WTC11 (cell line): Measurements from ENCODE around the gene MAFB. TPM values are rescaled to one million over a fixed set of nuclear protein-coding genes. Genes with fewer than 3 reads are reported as not detected.
A peak's percentile ranks its signal among the peaks of the same experiment; 100 is the strongest.

Experiments used
- ATAC-seq: fragments of 200-7000 bp; cut with Tn5 transposase; 2 replicates; pipeline ENCODE4 v1.10.0; 2021; ENCODE audit warnings: mild to moderate bottlenecking, moderate library complexity
- CTCF ChIA-PET: fragments of 300-600 bp; sonication (Branson Sonifier 250); formaldehyde crosslinking; loops from one replicate; lab custom pipeline; 2021; ENCODE audit warnings: antibody characterized with exemption; lab: Charles Lee
- POLR2A ChIA-PET: fragments of 350-600 bp; sonication (Branson Sonifier 250); formaldehyde crosslinking; loops from one replicate; lab custom pipeline; 2021; ENCODE audit warnings: antibody characterized with exemption; lab: Charles Lee
- DNase-seq: peaks from one replicate; pipeline ENCODE4 v3.0.0; 2021; ENCODE audit warnings: low spot score
- H3K27ac Mint-ChIP-seq: 2 replicates; pipeline ENCODE4 v1.8.0; 2021; ENCODE audit warnings: mixed read lengths
- H3K27me3 Mint-ChIP-seq: 2 replicates; pipeline ENCODE4 v1.8.0; 2021; ENCODE audit warnings: low read depth, mild to moderate bottlenecking, moderate library complexity, mixed read lengths
- H3K36me3 Mint-ChIP-seq: 2 replicates; pipeline ENCODE4 v1.8.0; 2021; ENCODE audit warnings: mixed read lengths
- H3K4me1 Mint-ChIP-seq: 2 replicates; pipeline ENCODE4 v1.8.0; 2022; ENCODE audit warnings: mixed read lengths
- H3K4me3 Mint-ChIP-seq: 2 replicates; pipeline ENCODE4 v1.8.0; 2021; ENCODE audit warnings: mild to moderate bottlenecking, moderate library complexity, mixed read lengths
- H3K9me3 Mint-ChIP-seq: 2 replicates; pipeline ENCODE4 v1.8.0; 2021; ENCODE audit warnings: mixed read lengths
- ATF1 ChIP-seq: sonication (generic); formaldehyde crosslinking; IDR thresholded peaks from 2 replicates; pipeline ENCODE4 v1.8.1; 2023; ENCODE audit warnings: mild to moderate bottlenecking, moderate library complexity, missing genetic modification reagents
- CREM ChIP-seq: sonication (generic); formaldehyde crosslinking; IDR thresholded peaks from 2 replicates; pipeline ENCODE4 v1.8.1; 2022; ENCODE audit warnings: mild to moderate bottlenecking, missing genetic modification reagents, moderate library complexity
- ELF4 ChIP-seq: sonication (generic); formaldehyde crosslinking; IDR thresholded peaks from 2 replicates; pipeline ENCODE4 v1.8.1; 2022; ENCODE audit warnings: low read depth, mild to moderate bottlenecking, moderate library complexity, missing genetic modification reagents
- HMGA2 ChIP-seq: fragments of 250-450 bp; sonication (Bioruptor Pico); IDR thresholded peaks from 2 replicates; pipeline ENCODE4 v1.4.0; 2021; ENCODE audit warnings: mild to moderate bottlenecking, moderate library complexity
- MYBL2 ChIP-seq: sonication (generic); formaldehyde crosslinking; IDR thresholded peaks from 2 replicates; pipeline ENCODE4 v1.8.1; 2023; ENCODE audit warnings: mild to moderate bottlenecking, moderate library complexity, missing genetic modification reagents
- NFE2L1 ChIP-seq: sonication (generic); formaldehyde crosslinking; IDR thresholded peaks from 2 replicates; pipeline ENCODE4 v1.8.1; 2023; ENCODE audit warnings: missing genetic modification reagents
- OVOL2 ChIP-seq: fragments of 250-450 bp; sonication (Bioruptor Pico); IDR thresholded peaks from 2 replicates; pipeline ENCODE4 v1.9.0; 2021; ENCODE audit warnings: mild to moderate bottlenecking, borderline replicate concordance
- RORB ChIP-seq: fragments of 250-450 bp; sonication (Bioruptor Pico); IDR thresholded peaks from 2 replicates; pipeline ENCODE4 v1.9.0; 2021; ENCODE audit warnings: mild to moderate bottlenecking
- SOX15 ChIP-seq: fragments of 250-450 bp; sonication (Bioruptor Pico); IDR thresholded peaks from 2 replicates; pipeline ENCODE4 v1.9.0; 2021; ENCODE audit warnings: mild to moderate bottlenecking
- TP53 ChIP-seq: sonication (generic); formaldehyde crosslinking; IDR thresholded peaks from 2 replicates; pipeline ENCODE4 v1.8.1; 2023; ENCODE audit warnings: mild to moderate bottlenecking, missing genetic modification reagents
- ZNF121 ChIP-seq: sonication (generic); formaldehyde crosslinking; IDR thresholded peaks from 2 replicates; pipeline ENCODE4 v1.8.0; 2023; ENCODE audit warnings: missing genetic modification reagents
- ZNF671 ChIP-seq: fragments of 250-450 bp; sonication (Bioruptor Pico); IDR thresholded peaks from 2 replicates; pipeline ENCODE4 v1.8.0; 2021; ENCODE audit warnings: mild to moderate bottlenecking
- total RNA-seq: library from RNA; stranded (reverse); gene quantifications from 3 replicates; pipeline ENCODE4 v1.2.3, GENCODE V29; 2021
- TF ChIP-seq, protein P1 (sequence below): fragments of 250-450 bp; sonication (Bioruptor Pico); IDR thresholded peaks from 2 replicates; pipeline ENCODE4 v1.8.0; 2021; ENCODE audit warnings: mild to moderate bottlenecking
- TF ChIP-seq, protein P2 (sequence below): sonication (generic); formaldehyde crosslinking; IDR thresholded peaks from 2 replicates; pipeline ENCODE4 v1.8.1; 2023; ENCODE audit warnings: mild to moderate bottlenecking, moderate library complexity, missing genetic modification reagents
- TF ChIP-seq, protein P3 (sequence below): fragments of 250-450 bp; sonication (Bioruptor Pico); IDR thresholded peaks from 2 replicates; pipeline ENCODE4 v1.9.0; 2021; ENCODE audit warnings: mild to moderate bottlenecking
- TF ChIP-seq, protein P4 (sequence below): sonication (generic); formaldehyde crosslinking; IDR thresholded peaks from 2 replicates; pipeline ENCODE4 v1.8.1; 2023; ENCODE audit warnings: mild to moderate bottlenecking, missing genetic modification reagents
- TF ChIP-seq, protein P5 (sequence below): sonication (generic); formaldehyde crosslinking; IDR thresholded peaks from 2 replicates; pipeline ENCODE4 v1.8.1; 2022; ENCODE audit warnings: missing genetic modification reagents, borderline replicate concordance
- TF ChIP-seq, protein P6 (sequence below): sonication (generic); formaldehyde crosslinking; IDR thresholded peaks from 2 replicates; pipeline ENCODE4 v1.8.1; 2022; ENCODE audit warnings: low read depth, mild to moderate bottlenecking, moderate library complexity, missing genetic modification reagents, borderline replicate concordance

MAFB gene
- total RNA-seq, 1 experiment from 2014 or later, result 5.3 TPM

DNA sequence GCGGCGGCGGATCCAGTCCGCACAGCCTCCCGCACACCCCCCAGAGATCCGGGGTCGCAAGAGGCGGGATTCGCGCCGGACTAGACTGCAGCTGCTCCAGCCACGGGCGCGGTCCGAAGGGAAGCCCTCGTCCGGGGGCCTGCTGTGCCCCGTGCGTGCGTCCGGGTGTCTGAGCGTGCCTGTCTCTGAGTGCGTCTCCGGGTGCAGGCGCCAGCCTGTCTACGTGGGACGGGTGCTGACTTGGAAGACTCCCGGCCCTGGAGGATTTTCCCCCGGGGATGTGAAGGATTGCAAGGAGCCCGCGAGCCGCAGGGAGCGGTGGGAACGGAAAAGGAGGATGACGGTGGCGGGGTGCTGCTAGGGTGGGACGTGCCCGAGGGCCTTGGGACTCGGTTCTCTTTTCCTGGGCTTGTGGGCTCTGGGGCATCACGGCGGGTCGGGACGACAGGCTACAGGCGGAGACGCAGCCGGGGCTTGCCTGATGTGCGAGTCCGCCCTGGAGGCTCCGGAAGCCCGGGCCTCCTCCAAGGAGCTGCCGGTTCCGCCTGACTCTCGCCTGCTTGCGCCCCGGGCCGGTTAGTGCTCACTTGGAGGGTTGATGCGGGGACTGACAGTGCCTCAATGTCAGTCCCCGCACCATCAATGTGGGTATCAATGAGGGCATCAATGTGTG, 5.7 kb downstream of the MAFB start:
- ATAC-seq (peak; percentile 17), DNase-seq (peak; percentile 49)
- POLR2A ChIA-PET, result no interaction called here
- H3K27ac Mint-ChIP-seq, result no peak overlapping the region
- H3K4me1 Mint-ChIP-seq, result peaks cover 46% of the 10 kb centered on the region
- peaks cover 6% of the 10 kb centered on the region for H3K36me3 Mint-ChIP-seq
- peaks cover 100% of the 10 kb centered on the region for H3K27me3 Mint-ChIP-seq
- no peaks in the 10 kb centered on the region for H3K9me3 Mint-ChIP-seq
- H3K4me3 Mint-ChIP-seq, result peak overlapping the region; percentile 83
- CTCF ChIA-PET, result interaction anchor here (1.3 to 2.1 kb wide), 3 partner anchors 24 to 279 kb away, joined by 3 to 7 read pairs (median 3); no protein-coding TSS in a partner anchor
- TF ChIP-seq TP53 (CRISPR knock-in tag), result no peak
- no peak for TF ChIP-seq CREM (CRISPR knock-in tag)
- TF ChIP-seq HMGA2 (CRISPR knock-in tag), result no peak
- no peak for TF ChIP-seq ZNF671 (CRISPR knock-in tag)
- no peak for TF ChIP-seq SOX15 (CRISPR knock-in tag)
- TF ChIP-seq, protein P1, sequence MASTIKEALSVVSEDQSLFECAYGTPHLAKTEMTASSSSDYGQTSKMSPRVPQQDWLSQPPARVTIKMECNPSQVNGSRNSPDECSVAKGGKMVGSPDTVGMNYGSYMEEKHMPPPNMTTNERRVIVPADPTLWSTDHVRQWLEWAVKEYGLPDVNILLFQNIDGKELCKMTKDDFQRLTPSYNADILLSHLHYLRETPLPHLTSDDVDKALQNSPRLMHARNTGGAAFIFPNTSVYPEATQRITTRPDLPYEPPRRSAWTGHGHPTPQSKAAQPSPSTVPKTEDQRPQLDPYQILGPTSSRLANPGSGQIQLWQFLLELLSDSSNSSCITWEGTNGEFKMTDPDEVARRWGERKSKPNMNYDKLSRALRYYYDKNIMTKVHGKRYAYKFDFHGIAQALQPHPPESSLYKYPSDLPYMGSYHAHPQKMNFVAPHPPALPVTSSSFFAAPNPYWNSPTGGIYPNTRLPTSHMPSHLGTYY (CRISPR knock-in tag), result no peak
- TF ChIP-seq, protein P2, sequence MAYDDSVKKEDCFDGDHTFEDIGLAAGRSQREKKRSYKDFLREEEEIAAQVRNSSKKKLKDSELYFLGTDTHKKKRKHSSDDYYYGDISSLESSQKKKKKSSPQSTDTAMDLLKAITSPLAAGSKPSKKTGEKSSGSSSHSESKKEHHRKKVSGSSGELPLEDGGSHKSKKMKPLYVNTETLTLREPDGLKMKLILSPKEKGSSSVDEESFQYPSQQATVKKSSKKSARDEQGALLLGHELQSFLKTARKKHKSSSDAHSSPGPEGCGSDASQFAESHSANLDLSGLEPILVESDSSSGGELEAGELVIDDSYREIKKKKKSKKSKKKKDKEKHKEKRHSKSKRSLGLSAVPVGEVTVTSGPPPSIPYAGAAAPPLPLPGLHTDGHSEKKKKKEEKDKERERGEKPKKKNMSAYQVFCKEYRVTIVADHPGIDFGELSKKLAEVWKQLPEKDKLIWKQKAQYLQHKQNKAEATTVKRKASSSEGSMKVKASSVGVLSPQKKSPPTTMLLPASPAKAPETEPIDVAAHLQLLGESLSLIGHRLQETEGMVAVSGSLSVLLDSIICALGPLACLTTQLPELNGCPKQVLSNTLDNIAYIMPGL, result peak; percentile 41; the same call in 1 of the 2 replicates

DNA sequence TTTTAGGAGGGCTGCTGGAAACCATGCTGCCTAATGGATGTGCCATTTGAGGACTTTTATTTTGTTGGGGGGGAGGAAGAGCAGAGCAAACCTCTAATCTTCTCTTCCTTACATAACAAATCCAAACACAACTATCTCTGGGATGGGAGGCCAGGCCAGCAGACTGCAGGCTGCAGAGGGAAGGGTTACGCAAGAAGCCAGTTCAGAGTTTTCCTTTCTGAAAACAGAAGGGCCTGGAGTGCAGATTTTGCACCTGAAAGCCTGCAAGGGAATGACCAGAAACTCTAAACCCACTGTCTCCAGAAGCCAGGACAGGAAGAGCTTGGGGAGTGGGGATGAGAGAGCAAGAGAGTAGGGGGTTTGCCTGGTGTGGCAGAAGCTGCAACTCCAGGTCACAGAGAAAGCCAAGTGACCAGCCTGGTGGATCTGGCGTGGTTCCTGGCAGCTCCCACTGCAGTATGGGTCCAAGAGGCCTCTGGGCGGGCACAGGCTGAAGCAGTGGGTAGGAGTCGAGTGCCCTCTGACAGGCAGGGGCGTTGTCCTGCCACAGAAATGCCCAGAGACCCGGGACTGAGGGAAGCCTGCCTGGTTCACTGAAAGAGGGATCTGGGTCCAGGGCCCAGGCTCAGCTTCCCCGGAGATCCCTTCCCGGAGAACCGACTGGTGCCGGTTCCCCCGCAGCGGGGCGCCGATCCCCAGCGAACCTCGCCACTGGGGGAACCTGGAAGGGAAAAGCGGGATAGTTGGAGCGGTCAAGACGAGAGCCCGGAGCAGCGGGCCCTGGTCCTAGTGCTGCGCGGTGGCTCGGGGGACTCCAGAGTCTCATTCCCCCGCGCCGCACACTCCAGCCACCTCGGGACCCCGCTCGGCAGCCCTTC, 6.7 kb downstream of the MAFB start:
- Mint-ChIP-seq H3K27ac (no peak overlapping the region), H3K4me1 (peaks cover 43% of the 10 kb centered on the region), H3K9me3 (no peaks in the 10 kb centered on the region), H3K27me3 (peaks cover 95% of the 10 kb centered on the region), H3K36me3 (peaks cover 6% of the 10 kb centered on the region), H3K4me3 (peak overlapping the region; percentile 83)
- ChIA-PET POLR2A (interaction anchor here (0.5 to 0.6 kb wide), 3 partner anchors 36 to 609 kb away, joined by 3 to 5 read pairs (median 3); no protein-coding TSS in a partner anchor), CTCF (interaction anchor here (0.8 to 1.5 kb wide), 6 partner anchors 7 to 853 kb away, joined by 3 to 4 read pairs (median 3); no protein-coding TSS in a partner anchor)
- no peak for TF ChIP-seq RORB (CRISPR knock-in tag)
- TF ChIP-seq ZNF121, result peak; percentile 41; the same call in 1 of the 2 replicates
- TF ChIP-seq ELF4 (CRISPR knock-in tag), result no peak
- TF ChIP-seq, protein P3, sequence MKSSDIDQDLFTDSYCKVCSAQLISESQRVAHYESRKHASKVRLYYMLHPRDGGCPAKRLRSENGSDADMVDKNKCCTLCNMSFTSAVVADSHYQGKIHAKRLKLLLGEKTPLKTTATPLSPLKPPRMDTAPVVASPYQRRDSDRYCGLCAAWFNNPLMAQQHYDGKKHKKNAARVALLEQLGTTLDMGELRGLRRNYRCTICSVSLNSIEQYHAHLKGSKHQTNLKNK (CRISPR knock-in tag), result no peak
- TF ChIP-seq OVOL2 (CRISPR knock-in tag), result no peak
- TF ChIP-seq NFE2L1 (CRISPR knock-in tag), result no peak
- no peak for TF ChIP-seq ATF1 (CRISPR knock-in tag)
- TF ChIP-seq MYBL2 (CRISPR knock-in tag), result no peak
- ATAC-seq, result peak; percentile 14
- peak; percentile 42 for DNase-seq

DNA sequence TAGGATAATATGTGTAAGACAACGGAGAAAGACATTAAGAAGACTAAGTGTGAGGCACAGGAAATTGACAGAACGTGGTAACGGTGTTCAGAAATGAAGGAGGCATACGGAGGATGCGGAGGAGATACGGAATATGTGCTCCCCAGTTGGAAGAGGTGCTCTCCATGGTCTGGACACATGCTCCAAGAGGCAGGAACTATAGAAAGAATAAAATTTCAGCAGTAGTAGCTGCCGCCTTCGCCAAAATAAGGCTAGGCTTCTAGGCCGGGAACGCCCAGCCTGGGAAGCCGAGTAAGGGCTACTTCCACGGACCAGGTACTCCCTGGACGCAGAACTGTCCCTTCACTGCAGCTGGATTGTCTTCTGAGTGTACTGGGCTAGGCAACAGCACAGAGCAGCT, 7.4 kb downstream of the MAFB start:
- ATAC-seq, result no peak

More for the DNA sequence above, 7.4 kb downstream of the MAFB start:
- Mint-ChIP-seq H3K9me3 (no peaks in the 10 kb centered on the region), H3K36me3 (peaks cover 6% of the 10 kb centered on the region), H3K27me3 (peaks cover 91% of the 10 kb centered on the region), H3K27ac (no peak overlapping the region), H3K4me1 (peaks cover 37% of the 10 kb centered on the region), H3K4me3 (peak overlapping the region; percentile 83)
- DNase-seq, result no peak
- ChIA-PET CTCF (interaction anchor here (1.3 to 1.5 kb wide), 3 partner anchors 8 to 852 kb away, joined by 3 to 4 read pairs (median 4); no protein-coding TSS in a partner anchor), POLR2A (interaction anchor here (0.5 kb wide), 1 partner anchor 608 kb away, joined by 5 read pairs; no protein-coding TSS in a partner anchor)
- TF ChIP-seq, protein P4, sequence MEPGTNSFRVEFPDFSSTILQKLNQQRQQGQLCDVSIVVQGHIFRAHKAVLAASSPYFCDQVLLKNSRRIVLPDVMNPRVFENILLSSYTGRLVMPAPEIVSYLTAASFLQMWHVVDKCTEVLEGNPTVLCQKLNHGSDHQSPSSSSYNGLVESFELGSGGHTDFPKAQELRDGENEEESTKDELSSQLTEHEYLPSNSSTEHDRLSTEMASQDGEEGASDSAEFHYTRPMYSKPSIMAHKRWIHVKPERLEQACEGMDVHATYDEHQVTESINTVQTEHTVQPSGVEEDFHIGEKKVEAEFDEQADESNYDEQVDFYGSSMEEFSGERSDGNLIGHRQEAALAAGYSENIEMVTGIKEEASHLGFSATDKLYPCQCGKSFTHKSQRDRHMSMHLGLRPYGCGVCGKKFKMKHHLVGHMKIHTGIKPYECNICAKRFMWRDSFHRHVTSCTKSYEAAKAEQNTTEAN (CRISPR knock-in tag), result no peak
- TF ChIP-seq, protein P5, sequence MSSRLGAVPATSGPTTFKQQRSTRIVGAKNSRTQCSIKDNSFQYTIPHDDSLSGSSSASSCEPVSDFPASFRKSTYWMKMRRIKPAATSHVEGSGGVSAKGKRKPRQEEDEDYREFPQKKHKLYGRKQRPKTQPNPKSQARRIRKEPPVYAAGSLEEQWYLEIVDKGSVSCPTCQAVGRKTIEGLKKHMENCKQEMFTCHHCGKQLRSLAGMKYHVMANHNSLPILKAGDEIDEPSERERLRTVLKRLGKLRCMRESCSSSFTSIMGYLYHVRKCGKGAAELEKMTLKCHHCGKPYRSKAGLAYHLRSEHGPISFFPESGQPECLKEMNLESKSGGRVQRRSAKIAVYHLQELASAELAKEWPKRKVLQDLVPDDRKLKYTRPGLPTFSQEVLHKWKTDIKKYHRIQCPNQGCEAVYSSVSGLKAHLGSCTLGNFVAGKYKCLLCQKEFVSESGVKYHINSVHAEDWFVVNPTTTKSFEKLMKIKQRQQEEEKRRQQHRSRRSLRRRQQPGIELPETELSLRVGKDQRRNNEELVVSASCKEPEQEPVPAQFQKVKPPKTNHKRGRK (CRISPR knock-in tag), result no peak
- TF ChIP-seq, protein P6, sequence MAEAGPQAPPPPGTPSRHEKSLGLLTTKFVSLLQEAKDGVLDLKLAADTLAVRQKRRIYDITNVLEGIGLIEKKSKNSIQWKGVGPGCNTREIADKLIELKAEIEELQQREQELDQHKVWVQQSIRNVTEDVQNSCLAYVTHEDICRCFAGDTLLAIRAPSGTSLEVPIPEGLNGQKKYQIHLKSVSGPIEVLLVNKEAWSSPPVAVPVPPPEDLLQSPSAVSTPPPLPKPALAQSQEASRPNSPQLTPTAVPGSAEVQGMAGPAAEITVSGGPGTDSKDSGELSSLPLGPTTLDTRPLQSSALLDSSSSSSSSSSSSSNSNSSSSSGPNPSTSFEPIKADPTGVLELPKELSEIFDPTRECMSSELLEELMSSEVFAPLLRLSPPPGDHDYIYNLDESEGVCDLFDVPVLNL (CRISPR knock-in tag), result no peak
